NCI-H446 treated with DMSO at 0.1 percent for 48 hours (cell line): ENCODE data around the gene CIDEB.

Source experiments
- DNase-seq: peaks from one replicate; lab custom pipeline; 2025; lab: John Stamatoyannopoulos, UW

CIDEB gene

DNA sequence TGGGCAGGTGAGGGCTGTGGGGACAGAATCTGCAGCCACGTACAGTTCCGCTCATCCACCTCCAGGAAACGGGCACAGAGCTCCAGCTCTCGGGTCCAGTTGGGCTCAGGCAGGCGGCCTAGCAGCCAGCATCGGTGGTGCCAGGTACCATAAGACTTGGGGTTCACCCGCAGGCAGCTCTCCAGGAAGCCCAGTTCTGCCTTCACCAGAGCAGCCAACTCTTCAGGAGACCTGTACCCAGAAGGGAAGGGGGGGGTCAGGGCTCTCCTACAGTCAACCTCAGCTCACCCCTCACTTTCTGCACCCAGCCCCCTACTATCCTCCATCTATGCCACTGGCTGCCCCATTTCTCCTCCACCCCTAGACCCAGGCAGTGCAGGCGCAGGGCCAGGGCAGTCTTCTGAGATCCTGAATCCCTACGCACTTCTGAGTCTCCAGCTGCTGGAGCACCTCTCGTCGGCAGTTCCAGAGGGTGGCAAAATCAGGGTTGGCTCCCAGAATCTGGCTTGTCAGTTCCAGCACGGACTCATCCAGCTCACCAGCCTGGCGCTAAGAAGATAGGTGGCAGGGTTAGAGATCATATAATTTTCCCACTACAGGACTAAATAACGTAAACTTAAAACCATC is 37.8 kb downstream of the CIDEB start:
- DNase-seq: no peak

DNA sequence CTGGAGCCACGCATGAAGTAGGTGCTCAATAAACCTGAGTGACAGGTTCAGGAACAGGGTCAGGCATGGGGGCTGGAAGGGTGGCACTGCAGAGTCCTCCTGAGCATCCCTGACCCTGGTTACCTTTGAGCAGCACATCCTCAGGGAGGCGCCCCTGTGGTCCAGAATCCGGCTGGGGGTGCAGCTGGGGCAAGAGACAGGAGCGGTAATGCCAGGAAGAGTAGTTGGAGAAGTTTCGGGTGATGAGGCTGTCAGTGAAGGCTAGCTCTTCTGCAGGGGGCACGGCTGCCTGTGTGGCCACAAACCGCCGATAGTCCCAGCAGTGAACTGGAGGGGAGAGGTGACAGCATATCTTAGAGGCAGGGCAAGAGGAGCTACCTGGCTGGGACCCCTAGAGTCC is 38.4 kb downstream of the CIDEB start:
- no peak for DNase-seq

DNA sequence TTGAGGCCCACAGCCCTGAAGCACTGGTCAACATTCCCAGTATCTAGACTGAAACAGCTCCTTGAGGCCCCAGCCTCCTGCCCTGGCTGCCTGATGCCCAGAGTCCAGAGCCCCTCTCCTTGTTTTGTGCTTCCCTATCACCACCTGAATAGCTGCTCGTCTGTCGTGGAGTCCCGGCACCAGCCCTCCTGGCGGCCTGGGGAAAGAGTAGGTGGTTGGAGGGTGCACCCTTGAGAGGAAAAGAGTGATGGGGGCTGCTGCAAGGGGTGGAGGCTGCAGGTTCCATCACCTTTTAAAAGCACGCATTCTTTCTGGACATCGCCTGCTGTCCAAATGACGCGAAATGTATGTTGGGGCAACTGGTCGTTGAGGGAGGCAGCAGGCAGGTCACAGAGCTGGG is 39.6 kb downstream of the CIDEB start:
- DNase-seq: no peak

DNA sequence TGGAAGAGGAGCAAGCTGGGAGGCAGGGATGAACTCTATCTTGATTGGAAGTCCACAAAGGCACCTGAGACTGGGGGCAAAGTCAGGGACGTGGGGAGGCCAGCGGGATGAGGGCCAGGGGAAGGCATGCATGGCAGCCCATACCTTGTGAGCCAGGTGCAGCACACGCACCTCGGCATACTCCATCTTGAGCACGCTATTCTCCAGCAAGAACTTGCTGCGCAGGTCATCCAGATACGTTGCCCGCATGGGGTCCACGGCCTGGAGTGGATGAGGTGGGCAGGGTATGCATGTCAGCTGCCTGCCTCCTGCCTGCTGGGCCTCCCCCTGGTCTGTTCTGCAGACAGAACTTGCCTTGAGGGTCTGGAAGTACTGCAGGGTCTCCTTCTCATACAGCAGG is 40.3 kb downstream of the CIDEB start:
- DNase-seq: no peak

DNA sequence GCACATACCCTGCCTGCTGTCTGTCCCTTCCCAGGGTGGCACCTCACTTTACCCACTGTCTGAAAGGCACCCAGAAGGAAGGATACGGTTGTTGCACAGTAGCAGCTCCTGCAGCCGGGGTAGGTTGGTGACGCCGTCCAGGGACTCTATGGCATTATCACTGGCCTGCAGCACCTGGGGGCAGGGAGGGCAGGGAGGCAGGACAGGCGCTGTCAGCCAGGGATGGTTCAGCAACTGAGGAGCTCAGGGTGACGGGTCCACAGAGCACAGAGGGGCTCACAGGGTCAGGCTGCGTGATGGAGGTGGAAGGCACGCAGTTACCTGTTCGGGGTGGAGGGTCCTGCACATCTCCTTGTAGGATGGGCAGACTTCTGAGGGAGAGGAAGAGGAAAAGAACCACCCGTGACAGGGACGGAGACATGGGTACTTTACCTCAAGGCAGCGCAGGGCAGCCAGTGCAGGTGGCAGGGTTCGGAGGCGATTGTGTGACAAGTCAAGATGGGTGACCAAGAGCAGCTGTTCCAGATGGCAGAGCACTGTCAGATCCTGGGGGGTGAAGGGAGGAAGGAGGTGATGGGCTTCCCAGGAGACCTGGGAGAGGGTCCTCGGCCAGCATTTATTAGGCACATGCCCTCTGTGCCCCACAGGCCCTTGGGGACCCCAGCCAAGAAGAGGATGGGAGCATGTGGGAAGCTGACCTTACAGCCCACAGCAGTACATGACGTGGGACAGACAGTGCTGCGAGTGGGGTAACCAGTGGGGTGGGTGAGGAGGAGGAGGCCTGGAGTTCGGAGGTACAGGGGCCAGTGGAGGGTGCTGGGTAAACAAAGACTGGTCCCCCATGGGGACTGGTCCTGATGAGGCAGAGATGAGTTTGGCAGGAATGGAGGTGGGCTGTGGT is 41.2 kb downstream of the CIDEB start:
- DNase-seq: no peak

DNA sequence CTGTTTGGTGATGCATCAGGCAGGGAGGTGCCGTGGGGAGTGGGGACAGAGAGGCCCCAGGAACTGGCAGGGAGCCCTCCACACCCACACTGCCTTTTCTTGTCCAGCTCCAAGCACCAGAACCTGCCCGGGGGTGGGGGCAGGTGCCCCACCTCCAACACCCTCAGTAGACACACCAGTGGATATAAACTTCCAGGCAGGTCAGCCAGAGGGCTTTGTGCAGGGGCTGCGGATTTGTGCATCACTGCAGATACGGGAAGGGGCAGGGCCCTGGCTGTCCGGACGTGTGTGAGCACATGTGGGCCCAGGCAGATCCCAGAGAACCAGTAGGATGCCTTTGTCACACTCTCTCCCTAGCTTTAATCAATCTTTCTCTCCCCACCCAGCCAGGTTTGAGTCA is 43.5 kb downstream of the CIDEB start:
- DNase-seq: no peak

DNA sequence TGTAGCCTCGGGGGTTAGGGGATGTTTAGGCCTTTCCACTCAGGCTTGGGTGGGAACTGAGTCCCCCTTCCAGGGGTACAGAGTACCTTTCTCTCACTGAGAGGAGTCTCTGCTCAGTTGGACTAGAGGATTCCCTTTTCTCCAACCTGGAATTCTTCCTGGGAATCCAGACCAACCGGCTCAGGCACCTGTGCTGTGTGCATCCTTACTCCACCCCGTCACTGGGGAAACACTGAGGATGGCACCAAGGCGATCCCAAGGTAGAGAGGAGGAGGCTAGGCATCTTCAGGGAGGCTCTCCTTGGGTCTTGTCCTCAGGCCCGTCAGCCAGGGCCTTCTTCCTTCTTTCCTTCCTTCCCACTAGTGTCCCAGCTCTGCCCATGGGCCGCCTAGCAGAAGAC is 43.9 kb downstream of the CIDEB start:
- DNase-seq: no peak

DNA sequence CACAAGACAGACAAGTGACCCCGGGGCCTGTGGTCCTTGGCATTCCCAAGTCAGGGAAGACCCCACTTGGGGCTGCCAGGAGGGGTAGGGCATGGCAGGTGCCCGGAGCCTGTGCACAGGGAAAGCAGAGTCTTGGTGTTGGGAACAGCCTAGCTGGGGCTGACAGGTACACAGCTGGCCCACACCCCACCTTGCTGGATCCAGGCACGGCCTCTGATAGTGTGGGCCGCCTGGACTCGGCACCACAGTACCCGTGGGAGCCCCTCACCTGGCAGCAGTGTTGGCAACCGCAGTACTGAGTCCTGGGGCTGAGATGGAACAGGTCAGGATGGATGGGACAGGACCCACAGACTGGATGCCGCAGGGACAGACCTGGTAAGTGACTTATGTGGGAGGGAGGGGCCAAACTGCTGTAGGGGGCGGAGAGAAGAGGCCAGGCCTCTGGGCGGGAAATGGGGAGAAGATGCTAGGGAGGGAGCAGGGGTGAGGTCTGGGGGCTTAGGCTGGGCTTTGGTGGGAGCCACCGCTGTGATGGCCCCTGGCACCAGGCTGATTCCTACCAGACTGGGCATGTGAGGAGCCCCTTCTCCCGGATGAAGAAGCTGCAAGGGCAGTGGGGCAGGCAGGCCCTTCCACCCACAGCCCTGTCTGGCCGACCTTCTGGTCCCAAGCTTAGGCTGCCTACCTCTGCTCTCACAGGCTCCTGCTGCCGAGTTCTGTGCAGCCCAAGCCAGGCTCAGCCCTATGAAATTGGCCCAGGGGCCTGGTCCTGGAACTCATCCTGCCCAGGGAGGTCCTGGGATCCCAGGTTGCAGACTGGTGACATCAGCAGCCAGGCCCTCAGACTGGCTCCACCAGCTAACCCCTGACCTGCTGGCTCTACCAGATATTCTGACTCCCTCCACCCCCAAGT is 44.7 kb downstream of the CIDEB start, which contains the start of gene TGM1:
TGM1 (minus strand) TSS at position 357 of the 913 bp plus-strand sequence. CDS start 825 bp downstream, outside the sequence.
- no peak for DNase-seq

DNA sequence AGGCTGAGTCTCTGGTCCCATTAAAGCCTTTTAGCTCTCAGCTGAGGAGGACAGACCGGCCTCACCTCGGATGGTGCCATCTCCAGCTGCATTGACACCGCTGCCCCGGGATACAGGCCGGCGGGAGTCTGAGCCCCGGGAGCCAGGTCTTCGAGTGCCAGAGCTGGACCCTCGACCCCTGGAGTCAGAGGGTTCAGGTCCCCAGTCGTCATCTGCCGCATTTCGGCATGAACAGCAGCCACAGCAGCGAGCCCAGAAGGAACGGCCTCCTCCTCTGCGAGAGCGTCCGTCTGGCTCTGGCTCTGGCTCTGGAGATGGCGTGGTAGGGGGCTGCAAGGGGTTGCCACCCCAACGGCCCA is 45.8 kb downstream of the CIDEB start:
- no peak for DNase-seq

DNA sequence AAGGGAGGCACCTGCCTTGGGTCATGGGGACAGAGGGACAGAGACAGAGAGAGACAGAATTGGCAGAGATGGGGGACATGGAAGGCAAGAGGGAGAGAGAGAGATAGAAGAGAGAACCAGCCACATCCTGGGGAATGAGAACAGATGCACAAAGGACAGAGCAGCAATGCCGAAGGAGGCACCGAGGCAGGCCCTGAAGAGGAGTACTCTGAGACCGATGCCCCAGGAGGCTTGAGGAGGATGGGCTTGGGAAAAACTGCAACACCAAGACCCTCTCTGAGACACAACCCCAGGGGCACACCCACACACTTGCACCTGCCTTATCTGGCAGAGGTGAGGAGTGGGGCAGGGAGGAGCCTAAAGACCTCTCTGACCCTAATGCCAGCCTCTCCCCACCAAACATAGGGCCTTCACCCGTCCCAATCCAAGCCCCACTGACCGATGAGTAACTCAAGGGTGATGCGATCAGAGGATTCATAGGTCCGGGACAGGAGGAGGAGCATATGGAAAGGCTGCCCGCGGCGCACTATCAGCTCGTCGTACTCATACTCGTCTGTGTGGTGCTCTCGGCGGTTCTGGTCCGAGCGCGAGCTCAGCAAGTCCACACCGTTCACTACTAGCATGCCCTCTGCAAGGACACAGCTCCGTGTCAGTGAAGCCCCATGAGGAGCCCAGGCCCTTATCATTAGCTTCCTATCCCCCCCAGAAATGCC is 46.4 kb downstream of the CIDEB start:
- no peak for DNase-seq

DNA sequence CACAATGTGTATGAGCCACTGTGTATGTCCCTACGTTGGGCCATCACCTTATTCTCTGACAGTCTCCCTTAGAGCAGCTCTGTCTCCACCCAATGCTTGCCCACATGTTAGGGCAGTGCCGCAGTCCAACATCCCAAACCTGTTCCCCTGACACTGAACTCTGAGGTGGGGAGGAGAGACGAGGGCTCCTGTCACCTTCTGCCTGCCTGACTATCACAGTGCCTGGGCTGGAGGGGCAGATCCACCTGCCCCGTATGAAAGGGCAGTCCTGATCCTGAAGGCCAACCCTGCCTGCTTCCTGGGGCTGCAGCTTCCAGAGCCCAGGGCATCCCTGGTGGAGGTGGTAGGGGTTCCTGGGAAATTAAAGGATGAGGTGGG is 47.0 kb downstream of the CIDEB start:
- no peak for DNase-seq

DNA sequence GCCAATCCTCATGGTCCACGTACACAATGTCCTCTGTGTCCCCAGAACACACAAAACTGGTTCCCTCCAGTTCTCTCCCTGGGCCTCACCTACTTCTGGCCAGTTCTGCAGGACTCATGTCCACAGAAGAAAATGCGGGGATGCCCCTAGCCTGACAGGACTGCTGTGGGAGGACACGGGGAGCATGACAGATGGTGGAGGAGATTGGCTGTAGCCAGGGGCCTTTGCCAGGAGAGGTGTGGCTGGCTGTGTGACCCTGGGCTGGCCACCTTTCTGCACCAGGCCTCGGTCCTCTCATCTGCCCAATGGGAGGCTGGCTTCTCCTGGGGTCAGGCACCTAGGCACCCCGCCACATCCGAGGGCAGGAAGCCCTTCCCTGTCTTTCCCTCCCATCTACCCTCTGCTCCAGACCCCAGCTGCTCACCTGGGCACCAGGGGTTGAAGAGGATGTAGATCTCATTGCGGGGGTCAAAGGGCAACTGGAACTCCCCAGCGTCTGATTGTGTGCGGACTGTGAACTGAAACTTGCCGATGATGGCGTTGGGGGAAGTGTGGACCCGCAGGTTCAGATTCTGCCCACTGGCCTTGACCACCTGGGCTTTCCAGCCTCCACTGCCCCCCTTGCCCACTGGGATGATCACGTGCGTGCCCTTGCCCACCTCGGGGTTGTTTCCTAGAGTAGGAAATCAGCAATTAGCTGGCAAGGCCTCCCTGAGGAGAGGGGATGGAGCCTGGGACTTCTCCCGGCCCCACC is 47.6 kb downstream of the CIDEB start:
- no peak for DNase-seq

DNA sequence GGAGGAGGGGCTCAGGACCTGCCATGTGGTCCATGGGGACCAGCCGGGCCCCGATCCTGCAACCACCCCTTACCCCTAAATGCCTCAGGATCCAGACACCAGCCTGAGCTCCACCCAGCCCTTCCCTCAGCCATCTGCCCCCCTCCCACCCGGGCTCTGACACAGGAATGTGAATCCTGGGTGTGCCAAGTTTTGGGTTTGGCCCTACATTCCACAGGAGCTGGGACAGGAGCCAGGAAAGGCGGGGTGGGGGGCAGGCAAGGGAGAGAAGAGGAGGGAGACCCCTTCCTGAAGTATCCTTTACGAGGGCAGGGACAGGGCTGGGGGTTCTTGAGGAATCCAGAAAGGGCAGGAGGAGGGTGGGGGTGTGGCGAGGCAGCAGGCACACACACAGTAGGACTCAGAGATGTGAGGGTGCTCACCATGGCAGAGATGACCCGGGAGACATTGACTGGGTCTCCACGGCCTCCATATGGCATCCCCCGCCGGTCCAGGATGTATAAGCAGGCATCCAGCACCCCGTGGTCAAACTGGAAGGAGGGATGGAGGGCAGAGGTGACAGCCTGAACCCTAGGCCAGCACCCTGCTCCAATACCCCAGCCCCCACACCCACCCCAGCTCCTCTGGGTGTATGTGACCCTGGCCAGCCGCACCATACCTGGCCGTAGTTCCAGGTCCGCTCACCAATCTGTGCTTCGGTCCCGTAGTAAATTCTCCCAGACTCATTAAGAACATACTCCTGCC is 48.3 kb downstream of the CIDEB start:
- DNase-seq: no peak

DNA sequence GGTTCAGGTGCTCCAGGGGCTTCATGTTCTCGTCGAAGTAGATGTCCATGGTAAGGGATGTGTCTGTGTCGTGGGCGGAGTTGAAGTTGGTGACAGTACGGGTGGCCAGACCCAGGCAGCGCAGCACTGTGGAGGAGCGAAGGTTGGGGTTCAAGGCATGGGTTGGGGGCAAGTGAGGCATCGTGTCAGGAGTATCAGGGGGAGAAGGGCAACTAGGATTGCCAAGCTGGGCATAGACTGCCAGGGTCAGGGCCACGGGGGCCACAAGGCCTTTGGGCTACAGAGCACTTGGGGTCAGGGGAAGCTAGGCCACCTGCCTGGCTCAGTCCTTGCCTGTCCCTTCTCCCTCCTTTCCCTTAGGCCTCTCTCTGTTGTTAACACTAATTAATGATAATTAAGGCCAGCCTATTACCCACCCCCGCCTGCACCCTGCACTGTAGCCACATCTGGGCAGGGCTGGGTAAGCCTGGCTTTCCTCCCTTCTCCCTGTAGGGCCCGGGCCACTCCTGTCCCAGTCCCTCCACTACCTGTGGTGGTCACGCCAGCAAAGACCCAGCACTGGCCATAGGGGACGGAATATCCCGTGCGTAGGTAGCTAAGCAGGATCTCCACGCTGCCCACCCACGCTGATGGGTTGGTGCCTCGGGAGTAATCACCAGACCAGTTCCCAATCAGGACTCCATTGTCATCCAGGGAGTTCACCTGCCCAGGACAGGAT is 49.1 kb downstream of the CIDEB start:
- no peak for DNase-seq

DNA sequence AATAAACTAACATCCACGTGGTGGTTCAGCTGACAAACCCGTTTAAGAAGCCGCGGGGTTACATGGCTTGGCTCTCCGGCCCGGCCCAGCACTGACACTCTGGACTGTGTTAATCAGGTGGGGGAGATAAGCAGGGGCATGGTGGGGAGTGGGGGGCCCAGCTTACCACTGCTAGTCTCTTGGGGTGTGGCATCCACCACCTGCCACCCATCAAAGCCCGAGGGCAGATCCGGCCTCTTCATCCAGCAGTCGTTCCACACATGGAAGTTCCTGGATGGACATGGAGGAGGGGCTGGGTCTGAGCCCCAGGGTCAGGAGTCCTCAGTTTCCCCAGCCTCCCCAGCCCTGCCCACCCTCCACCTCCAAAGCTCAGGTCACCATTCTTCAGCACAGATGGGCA is 49.7 kb downstream of the CIDEB start:
- no peak for DNase-seq

DNA sequence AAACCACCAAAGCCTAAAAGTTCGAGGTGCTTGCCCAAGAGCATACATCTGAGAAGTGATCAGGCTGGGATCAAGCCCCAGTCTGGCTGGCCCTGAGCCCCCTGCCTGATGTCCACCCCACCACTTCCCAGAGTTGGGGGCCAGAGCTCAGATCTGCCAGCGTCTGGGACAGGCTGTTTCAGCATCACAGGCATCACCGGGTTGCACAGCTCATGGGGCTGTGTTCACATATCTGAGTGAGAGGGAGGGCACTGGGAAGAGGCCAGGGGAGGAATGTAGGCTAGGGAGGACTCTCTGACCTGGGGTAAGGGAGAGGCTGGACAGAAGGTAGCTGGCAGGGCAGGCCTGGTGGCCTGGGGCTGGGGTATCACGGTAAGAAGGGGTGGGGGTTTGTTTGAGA is 50.8 kb downstream of the CIDEB start:
- DNase-seq: no peak

DNA sequence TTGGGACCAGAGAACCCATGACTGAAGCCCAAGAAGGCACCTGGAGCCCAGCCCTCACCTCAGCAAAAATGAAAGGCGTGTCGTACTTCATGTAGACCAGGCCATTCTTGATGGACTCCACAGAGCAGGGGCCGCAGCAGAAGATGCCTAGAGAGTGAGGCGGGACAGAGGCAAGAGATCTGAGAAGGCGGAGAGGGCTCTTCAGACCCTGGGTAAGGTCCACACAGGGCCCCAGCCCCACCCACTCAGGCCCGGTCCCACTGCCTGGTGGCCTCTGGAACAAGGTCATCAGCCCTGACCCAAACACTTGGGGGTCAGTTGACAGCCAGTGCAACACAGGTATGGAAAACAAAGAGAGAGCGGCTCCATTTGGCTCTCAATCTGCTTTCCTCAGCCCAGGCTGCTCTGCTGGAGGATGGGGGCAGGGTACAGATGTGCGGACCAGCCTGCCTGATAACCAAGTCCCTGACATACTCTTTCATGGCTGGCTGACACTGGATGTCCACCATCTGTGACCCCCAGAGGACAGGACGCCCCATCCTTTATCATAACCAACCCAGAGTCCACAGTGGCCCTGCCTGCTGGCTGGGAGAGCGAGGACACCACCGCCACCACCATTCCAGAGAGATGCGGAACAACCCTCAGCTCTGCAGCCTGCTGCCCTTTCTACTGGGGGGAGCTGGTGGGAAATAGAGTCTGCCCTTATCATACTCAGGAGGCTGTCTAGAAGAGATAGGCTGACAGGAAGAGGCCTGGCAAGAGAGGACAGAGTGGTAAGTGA is 51.7 kb downstream of the CIDEB start:
- DNase-seq: no peak

DNA sequence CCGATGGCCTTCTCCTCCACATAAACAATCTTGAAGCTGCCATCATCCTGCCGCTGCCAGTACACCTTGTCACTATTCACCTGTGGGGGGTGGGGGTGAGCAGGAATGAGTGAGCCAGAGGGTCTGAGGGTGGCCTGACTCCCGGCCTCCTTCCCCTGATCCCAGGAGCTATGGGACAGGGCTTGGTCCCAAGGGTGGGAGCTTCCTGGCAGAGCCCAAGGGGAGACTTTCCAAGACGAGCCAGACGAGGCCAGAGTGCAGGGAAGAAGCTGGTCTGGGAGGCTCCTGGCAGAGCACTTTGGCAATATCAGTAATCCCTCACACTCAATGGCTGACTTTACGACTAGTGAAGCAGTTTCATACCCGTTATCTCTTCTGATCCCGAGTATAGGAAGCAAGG is 52.3 kb downstream of the CIDEB start:
- no peak for DNase-seq
